Fibroblast of lung (primary cell): ENCODE results near the gene CASP12.
"Not testable (repeated sequence)": the region's sequence is repeated elsewhere in the genome, so short reads cannot be mapped to it uniquely, and the experiment has no call there.

Source experiments
- EZH2 ChIP-seq: IDR thresholded peaks from 2 replicates; pipeline ENCODE4 v1.5.1; 2012; ENCODE audit warnings: low read length, control low read depth, mild to moderate bottlenecking; ENCODE audit errors: missing control alignments
- TF ChIP-seq, protein P1 (sequence below), 2 donors: IDR thresholded peaks in 1 of 2; conservative IDR thresholded peaks in 1 of 2; 1 replicate in 1 of 2; 2 replicates in 1 of 2; pipeline ENCODE4 v1.5.1; 2011 to 2012; ENCODE audit warnings: low read length in 2 of 2, control low read depth in 1 of 2, inconsistent platforms in 1 of 2, low read depth in 1 of 2, mild to moderate bottlenecking in 1 of 2

DNA sequence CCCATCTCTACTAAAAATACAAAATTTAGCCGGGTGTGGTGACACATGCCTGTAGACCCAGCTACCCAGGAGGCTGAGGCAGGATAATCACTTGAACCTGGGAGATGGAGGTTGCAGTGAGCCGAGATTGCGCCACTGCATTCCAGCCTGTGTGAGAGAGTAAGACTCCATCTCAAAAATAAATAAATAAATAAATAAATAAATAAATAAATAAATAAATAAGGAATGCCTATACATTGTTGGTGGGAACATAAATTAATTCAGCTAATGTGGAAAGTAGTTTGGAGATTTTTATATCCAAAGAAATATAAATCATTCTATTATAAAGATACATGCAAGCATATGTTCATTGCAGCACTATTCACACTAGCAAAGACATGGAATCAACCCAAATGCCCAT, 35.8 kb upstream of the CASP12 start:
- TF ChIP-seq, protein P1, sequence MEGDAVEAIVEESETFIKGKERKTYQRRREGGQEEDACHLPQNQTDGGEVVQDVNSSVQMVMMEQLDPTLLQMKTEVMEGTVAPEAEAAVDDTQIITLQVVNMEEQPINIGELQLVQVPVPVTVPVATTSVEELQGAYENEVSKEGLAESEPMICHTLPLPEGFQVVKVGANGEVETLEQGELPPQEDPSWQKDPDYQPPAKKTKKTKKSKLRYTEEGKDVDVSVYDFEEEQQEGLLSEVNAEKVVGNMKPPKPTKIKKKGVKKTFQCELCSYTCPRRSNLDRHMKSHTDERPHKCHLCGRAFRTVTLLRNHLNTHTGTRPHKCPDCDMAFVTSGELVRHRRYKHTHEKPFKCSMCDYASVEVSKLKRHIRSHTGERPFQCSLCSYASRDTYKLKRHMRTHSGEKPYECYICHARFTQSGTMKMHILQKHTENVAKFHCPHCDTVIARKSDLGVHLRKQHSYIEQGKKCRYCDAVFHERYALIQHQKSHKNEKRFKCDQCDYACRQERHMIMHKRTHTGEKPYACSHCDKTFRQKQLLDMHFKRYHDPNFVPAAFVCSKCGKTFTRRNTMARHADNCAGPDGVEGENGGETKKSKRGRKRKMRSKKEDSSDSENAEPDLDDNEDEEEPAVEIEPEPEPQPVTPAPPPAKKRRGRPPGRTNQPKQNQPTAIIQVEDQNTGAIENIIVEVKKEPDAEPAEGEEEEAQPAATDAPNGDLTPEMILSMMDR (conservative IDR thresholded peaks at IDR 0.05 in 1 of 2, IDR thresholded peaks at IDR 0.05 in 1 of 2; ENCODE audit: low read depth in 1 of 2, low read length in 2 of 2) = not testable (repeated sequence)
- TF ChIP-seq EZH2 = not testable (repeated sequence)
